HG02642 (cell line): ENCODE measurements around the gene RNU2-63P.
"Not testable (repeated sequence)": the region's sequence is repeated elsewhere in the genome, so short reads cannot be mapped to it uniquely, and the experiment has no call there.

ENCODE experiments used
- ATAC-seq: cut with Tn5 transposase; IDR thresholded peaks from one replicate; pipeline ENCODE4 v1.9.1; 2021; ENCODE audit warnings: mild to moderate bottlenecking; ENCODE audit not compliant: unreplicated experiment, poor library complexity

The RNU2-63P gene

DNA sequence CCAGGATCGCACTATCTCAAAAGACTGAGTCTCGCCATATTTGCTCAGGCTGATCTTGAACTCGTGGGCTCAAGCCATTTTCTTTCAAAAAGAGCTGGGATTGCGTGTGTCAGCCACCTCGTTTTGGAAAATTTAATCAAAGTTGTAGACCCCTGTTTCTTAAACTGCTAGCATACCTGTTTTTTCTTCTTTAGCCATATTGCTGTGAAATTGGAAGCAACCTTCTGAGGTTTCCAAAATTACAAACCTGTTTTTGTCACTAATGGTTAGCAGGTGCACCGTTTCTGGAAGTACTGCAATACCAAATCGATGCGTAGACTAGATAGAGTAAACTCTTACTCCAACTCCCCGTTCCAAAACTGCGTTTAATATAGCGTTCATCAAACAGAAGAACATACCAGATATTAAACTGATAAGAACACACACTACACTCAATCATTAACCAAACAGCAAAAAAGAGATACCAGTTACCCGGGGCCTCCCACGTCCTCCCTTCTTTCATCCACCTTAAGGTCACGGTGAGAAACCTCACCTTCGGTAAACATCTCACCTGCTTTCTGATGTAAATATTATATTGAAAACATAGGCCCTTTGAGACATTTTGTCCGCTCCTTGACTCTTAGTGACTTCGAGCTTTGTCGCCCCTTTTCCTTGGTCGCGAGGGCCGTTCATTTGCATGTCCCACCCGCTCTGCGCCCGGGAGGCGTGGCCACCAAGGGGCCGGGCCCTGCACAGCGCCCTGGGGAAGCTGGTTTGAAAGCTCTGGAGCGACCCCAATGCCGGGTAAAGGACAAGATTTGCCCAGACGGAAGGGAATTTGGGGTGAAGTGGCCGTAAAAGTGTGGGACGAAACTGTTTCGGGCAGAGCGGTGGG is at the start of gene RNU2-63P:
TSS of gene RNU2-63P (minus strand) at position 462 of the 874 bp plus-strand sequence.
- peak; percentile 87 for ATAC-seq

DNA sequence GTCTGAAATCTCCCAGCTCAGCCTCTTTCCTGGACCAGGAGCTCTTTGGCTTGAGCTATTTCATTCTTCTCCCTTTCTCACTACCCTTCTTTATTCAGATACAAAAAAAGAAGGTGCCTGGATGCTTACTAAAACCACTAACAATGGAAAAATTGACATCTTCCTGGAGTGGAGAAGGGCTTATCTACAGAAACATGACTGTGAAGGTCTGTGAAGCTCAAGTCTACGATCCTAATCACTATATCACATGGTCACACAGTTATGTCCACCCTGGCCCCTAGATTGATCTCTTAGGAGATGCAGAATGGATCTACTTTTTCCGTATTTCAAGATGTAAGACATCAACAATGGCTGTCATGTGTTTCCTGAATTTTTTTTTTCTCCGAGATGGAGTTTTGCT is 44.9 kb upstream of the RNU2-63P start:
- ATAC-seq, result no peak

DNA sequence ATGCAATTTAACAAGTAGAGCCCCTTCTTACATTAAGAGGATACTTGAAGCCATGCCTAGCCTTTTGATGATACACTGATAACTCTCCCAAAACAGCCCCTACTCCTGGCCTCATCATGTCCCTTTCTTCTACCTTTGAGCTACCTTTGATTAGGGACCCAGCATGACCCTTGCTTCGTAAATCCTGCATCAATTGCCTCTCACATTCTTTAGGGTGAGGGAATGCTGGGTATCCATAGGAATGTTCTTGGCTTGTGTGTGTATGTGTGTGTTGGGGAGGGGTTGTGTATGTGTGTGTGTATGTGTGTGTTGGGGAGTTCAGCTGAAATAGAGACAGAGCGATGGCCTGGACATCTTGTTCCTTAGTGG is 44.5 kb upstream of the RNU2-63P start:
- no peak for ATAC-seq

DNA sequence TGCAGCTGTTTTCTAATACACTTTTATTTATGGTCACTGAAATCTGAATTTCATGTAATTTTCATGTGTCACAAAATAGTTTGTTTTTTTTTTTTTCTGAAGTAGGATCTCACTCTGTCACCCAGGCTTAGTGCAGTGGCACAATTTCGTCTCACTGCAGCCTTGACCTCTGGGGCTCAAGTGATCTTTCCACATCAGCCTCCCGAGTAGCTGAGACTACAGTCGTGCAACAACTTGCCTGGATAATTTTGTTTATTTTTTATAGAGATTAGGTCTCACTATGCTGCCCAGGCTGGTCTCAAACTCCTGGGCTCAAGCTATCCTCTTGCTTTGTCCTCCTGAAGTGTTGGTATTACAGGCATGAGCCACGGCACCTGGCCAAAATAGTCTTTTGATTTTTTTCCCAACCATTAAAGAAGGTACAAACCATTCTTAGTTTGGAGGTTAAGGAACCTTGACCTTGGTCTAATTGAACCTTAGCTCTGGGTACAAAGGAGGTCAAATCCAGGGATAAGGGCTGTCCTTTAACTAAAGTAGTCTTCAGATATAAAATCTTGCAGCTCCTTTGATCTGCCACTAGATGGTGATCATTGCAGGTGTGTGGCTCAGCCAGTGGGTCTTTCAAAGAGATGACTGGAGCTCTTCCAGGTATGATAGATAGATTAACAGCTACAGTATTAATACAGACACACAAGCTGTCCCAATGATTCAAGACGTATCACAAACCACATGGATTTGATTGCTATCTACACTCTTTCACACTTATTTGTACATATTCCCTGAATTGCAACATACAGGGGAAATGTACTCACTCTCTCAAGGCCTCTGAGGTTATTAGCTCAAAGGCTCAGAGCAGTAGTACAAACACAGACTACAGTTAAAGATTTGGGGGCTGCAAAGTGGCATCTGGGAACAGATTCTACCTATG is 43.9 kb upstream of the RNU2-63P start:
- ATAC-seq, result peak; percentile 40

DNA sequence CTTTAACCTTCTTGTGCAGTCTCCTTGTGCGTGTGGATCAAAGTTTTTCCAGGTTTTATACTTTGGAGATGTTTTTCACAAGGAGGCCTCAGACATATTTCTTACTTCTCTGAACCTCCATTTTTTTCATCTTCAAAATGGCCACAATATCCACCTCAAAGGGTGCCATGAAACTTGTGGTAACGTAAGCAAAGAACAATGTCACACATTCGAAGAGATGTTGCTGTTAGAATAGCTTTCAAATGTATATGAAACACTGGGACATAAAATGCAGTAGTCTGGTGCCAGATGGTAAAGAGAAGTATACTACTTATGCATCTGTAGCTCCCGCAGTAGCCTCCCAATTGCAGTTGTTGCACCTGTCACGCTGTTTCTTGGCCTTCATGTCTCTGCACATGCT is 41.8 kb upstream of the RNU2-63P start:
- no peak for ATAC-seq

DNA sequence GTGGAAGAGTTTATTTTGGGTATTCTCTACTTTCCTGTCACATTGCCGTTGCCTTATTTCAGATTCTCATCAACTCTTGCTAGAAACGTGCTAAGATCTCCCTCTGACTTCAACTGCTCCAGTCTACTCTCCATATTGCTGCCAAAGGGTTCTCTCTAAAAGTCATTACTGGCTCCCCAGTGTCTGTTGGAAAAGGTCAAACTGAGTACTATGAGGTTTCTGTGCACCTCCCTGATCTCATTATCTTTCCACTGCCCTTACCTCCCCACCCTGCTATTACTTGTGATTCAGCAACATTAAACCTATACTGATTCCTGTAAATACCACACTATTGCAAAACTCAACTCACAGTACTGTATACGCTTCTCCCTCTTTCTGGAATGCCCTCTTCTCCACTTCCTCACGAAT is 41.1 kb upstream of the RNU2-63P start:
- ATAC-seq, result no peak

DNA sequence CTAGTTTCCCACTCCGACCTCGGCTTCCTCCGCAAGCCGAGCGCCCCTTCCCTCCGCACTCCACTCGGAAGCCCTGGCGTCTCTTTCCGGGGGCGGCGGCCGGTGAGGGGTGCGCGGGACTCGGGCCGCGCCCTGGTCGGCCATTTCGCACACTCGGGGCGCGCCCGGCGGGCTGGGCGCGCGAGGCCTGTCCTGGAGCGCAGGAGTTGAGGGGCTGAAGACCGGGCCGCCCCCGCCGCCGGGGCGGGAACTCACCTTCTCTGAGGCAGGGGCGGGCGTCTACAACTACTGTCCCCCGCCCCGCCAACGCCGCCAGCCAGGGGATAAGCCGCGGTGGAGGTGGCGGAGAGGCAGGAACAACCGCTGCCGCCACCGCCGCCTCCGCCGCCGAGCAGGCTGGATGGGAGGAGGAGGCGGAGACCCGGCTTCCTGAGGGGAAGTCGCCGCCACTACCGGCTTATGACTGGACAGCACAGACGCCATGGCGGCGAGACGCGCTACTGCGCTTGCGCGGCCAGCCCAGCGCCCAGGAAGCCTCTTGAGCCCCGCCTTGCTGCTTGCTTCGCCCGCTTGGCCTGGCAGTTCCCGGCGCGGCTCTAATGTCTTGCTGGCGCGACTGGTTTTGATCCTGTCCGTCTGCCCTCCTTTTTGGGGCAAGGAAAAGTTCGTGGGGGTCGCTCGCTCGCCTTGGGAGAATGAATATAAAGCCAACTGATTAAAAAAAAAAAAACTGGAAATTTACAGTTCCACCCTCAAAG is 39.2 kb upstream of the RNU2-63P start, which contains the start of gene KRCC1:
TSS of gene KRCC1 (minus strand) at position 413 of the 758 bp plus-strand sequence. CDS start 27,220 bp downstream, outside the sequence.
- ATAC-seq, result peak; percentile 98

DNA sequence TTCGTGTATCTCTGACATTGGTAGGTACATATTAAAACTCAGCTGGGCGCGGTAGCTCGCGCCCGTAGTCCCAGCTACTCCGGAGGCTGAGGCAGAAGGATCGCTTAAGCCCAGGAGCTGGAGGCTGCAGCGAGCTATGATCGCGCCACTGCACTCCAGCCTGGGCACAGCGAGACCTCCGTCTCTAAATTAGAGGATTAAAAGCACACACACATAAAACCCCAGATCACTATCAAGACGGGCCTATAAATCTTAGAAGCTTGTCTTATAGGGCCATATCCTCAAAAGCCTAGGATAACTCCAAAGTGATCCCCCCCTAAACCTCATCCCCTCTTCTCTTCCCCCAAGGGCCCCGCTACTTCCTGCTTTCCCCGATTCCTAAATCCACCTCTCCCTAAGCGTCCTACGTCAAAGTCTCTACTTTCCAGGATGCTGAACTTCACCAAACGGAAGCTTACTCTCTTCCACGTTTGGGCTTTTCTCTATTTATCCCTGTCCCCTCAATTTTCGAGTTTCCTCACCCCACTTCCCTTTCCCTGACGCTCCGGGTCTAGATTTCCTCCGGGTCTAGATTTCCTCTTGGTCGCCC is 38.5 kb upstream of the RNU2-63P start:
- ATAC-seq, result no peak

DNA sequence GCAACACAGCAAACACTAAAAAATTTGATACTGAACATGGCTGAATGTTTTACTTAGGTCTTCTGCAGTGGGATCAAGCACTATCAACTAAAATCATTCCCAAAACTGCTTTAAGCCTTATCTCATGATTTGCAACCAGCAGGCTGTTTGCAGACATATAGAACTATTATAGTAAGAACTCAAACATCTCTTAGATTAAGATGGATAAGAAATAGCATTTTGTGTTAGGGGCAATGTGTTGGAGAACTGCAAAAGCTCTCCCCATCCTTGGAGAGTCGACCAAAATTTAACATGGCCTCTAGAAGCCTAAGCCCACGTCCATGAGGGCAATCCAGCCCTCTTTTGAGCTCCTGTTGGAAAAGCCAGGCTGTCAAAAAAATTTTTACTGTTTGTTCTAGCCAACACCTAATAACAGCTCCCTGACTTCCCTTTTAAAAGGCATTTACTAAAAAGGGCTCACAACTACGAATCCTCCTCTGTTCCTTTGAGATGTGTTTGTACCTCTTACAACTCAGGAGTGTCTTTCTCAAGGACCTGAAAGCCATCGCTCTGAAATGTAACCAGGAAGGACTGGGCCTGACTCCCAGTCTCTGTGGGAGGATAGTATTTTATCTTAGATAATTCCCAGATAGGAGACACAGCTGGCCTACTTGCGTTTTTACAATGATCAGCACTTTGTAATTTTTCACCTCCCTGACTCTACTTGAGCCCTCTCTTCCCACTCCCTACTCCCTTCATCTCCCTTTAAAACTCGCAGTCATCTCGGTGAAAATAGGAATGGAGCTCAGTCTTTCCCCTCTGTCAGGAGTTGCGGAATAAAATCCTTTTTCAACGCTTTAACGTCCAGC is 37.8 kb upstream of the RNU2-63P start:
- no peak for ATAC-seq

DNA sequence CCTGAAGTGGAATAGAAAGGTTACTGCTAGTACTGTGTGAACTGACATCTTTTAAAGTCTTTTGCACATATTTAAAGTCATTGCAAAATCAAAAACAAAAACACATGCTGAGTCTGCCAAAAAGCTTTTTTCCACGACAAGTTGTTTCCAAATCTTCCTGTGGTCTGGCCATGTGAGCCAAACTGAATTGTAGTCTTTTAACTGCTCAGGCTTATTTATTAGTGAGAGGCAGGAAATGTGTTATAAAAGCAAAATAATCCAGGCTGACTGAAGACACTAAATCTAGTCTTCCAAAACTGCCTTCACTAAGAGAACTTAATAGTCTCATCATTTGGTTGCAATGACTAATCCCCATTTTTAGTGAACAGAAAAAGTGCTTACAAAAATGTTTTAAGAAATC is 36.9 kb upstream of the RNU2-63P start:
- ATAC-seq, result no peak

DNA sequence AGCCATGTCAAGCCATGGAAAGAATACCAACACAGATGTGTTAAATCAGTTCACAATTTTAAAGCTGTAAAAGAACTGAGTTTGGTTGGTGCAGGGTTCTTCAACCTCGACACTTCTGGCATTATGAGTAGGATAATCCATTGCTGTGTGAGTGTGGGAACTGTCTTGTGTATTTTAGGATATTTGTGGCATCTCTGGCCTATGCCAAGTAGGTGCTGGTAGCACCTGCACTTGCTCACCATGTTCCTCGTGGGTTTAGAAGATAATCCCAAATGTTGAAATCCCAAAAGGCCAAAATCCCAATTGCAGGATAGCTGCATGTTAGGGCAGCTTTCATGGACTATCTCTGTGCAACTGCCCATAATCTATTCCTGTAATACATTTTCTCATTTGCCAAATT is 35.4 kb upstream of the RNU2-63P start:
- ATAC-seq, result no peak

DNA sequence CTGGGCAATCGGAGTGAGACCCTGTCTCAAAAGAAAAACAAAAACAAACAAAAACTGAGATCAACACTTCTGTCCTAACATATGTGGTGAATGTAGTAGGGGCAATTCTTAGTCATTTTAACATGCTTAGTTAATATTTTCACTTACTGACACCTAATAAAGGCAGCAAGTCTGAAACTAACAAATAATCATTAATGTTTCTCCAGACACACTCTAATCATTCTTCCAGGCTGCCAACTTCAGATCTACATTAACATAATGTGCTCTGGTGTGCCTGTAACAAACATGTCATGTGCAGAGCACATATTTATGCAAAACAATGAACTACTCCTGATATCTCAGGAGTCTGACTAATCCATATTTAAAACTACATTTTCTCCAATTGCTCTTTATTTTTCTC is 33.3 kb upstream of the RNU2-63P start:
- ATAC-seq, result no peak

DNA sequence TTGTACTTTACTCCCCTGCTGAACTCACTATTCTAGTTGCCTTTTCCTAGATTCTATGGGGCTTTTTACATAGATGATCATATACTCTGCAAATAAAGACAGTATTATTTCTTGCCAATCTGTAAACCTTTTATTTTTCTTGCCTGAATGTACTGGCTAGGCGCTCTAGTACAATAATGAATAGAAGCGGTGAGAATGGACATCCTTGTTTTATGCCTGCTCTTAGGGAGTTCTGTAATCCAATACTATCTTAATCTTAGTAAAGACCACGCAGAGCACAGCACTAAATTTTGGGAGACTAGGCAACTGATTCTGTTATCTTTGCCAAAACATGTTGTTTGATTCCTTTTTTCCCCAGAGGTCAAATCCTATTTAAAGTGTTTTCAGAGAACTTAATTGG is 32.2 kb upstream of the RNU2-63P start:
- no peak for ATAC-seq

DNA sequence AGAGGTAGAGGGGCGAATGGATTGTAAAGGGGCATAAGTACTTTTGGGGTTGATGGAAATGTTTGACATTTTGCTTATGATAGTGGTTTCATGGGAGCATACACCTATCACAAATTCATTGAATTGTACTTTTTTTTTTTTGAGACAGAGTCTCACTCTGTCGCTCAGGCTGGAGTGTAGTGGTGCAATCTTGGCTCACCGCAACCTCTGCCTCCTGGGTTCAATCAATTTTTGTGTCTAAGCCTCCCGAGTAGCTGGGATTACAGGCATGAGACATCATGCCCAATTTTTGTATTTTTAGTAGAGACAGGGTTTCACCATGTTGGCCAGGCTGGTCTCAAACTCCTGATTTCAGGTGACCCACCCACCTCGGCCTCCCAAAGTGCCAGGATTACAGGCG is 29.2 kb upstream of the RNU2-63P start:
- ATAC-seq, result not testable (repeated sequence)

DNA sequence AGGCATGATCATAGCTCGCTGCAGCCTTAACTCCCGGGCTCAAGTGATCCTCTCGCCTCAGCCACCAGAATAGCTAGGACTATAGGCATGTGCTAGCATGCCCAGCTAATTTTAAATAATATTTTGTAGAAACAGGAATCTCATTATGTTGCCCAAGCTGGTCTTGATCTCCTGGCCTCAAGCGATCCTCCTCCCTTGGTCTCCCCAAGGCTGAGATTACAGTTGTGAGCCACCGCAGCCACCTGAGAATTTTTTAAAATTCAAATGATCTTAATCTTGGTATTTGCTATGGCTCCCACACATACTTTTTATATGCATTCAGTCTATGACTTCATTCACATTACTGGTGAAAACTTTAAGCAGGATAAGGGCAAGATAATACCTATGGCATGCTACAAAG is 26.1 kb upstream of the RNU2-63P start:
- ATAC-seq, result no peak

DNA sequence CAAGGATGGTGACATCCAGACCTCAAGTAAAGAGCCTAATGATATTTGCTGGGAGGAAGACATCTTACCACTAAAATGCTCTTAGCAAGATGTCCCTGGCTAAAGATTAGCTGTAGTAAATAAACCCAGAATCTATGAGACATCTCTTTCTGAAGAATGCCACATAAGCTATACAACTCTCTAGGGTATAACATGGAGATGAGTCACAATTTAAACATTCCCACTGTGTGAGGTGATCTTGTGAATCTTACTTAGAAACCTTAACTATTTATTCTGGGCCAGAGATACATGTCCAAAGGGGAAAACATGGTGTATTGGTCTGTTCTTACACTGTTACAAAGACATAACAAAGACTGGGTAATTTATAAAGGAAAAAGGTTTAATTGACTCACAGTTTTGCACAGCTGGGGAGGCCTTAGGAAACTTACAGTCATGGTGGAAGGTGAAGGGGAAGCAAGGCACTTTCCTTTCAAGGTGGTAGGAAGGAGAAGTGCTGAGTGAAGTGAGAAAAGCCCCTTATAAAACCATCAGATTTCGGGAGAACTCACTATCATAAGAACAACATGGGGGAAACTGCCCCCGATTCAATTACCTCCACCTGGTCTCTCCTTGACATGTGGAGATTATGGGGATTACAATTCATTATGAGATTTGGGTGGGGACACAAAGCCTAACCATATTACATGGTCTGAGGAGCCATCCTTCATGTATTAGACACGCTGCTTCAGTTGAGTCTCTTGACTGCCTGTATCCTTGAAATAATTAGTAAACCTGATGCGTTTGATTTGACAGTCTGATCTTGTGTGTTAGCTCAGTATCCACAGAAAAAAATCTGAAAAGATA is 22.1 kb upstream of the RNU2-63P start:
- no peak for ATAC-seq

DNA sequence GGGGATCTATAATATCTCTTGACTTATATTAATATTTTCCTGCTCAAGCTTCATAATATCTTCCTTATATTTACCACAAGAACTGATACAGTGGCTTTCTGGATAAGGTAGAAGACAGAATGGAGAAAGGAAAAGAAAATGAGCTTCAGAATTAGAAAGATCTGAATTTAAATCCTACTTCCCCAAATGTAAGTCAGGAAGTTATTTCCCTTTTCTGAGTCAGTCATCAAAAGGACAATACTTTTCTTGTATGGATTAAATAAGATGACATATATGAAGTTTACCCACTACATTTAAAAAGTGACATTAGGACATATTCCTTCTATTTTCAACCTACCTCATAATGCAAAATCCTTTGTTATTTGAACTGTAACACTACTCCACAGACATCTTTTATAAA is 20.3 kb upstream of the RNU2-63P start:
- no peak for ATAC-seq

DNA sequence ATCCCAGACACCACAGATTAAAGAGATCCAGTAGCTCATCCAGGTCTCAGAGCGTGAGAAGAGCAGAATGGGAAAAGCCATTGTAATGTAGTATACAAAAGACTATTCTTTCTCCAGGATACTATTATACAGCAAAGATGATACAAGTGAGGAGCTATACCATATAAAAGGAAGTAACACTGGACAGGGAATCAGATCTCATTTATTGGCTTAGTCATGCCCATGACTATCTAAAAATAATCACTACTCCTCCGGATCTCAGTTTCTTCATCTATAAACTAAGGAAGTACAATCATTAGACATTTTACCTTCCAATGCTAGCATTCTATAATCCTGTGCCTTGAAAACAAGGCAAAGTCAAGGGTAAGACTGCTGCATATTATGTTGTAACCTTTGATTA is 19.8 kb upstream of the RNU2-63P start:
- ATAC-seq, result no peak
